Stimulated activated CD8-positive, alpha-beta memory T cell treated with anti-CD3 and anti-CD28 coated beads, Interleukin-15, amount 100 ng/mL, for 24 hours (primary cell): ENCODE measurements around the gene TRAPPC3.
"Not testable (repeated sequence)": the region's sequence is repeated elsewhere in the genome, so short reads cannot be mapped to it uniquely, and the experiment has no call there.

Source experiments
- DNase-seq: peaks from one replicate; pipeline ENCODE4 v3.0.0-alpha.2; 2020; ENCODE audit warnings: low read depth

Gene TRAPPC3

GRCh38 chr1:36166938-36167905 lies 17.9 kb upstream of the TRAPPC3 start:
- DNase-seq = no peak

- no peak for DNase-seq
Measured at GRCh38 chr1:36166136-36166535, 16.9 kb upstream of the TRAPPC3 start.

GRCh38 chr1:36165145-36165544 lies 15.9 kb upstream of the TRAPPC3 start:
- no peak for DNase-seq

- DNase-seq = no peak
Measured at GRCh38 chr1:36164361-36164760, 15.1 kb upstream of the TRAPPC3 start.

GRCh38 chr1:36163426-36163825 lies 14.1 kb upstream of the TRAPPC3 start:
- DNase-seq = no peak

- DNase-seq = no peak
Measured at GRCh38 chr1:36162680-36163239, 13.5 kb upstream of the TRAPPC3 start.

GRCh38 chr1:36161641-36162531 lies 12.6 kb upstream of the TRAPPC3 start:
- DNase-seq = no peak

GRCh38 chr1:36160949-36161485 lies 11.7 kb upstream of the TRAPPC3 start:
- DNase-seq = no peak

GRCh38 chr1:36160388-36160948 lies 11.2 kb upstream of the TRAPPC3 start:
- no peak for DNase-seq

GRCh38 chr1:36159614-36160387 lies 10.5 kb upstream of the TRAPPC3 start:
- no peak for DNase-seq

- DNase-seq = not testable (repeated sequence)
Measured at GRCh38 chr1:36158827-36159252, 9.6 kb upstream of the TRAPPC3 start.

- no peak for DNase-seq
Measured at GRCh38 chr1:36157973-36158826, 8.9 kb upstream of the TRAPPC3 start.

- DNase-seq = no peak
Measured at GRCh38 chr1:36157115-36157903, 8.0 kb upstream of the TRAPPC3 start.

- no peak for DNase-seq
Measured at GRCh38 chr1:36156329-36157114, 7.2 kb upstream of the TRAPPC3 start.

GRCh38 chr1:36155408-36156328 lies 6.4 kb upstream of the TRAPPC3 start, which contains the start of gene MAP7D1:
TSS of gene MAP7D1 (plus strand) at chr1:36156160. CDS start at chr1:36156418, 258 bp downstream.
- DNase-seq = peak; percentile 62

- DNase-seq = no peak
Measured at GRCh38 chr1:36154765-36155407, 5.6 kb upstream of the TRAPPC3 start.

GRCh38 chr1:36154335-36154734 lies 5.0 kb upstream of the TRAPPC3 start:
- no peak for DNase-seq
